HG03439 (cell line): ENCODE results near the gene NOCT.
"Not testable (repeated sequence)": the region's sequence is repeated elsewhere in the genome, so short reads cannot be mapped to it uniquely, and the experiment has no call there.

ENCODE experiments used
- ATAC-seq: cut with Tn5 transposase; IDR thresholded peaks from one replicate; pipeline ENCODE4 v1.9.1; 2021; ENCODE audit warnings: mild to moderate bottlenecking, moderate library complexity; ENCODE audit not compliant: unreplicated experiment

NOCT gene

GRCh38 chr4:139008278-139008677 lies 7.3 kb upstream of the NOCT start:
- ATAC-seq, result not testable (repeated sequence)

- ATAC-seq, result no peak
Measured at GRCh38 chr4:139009702-139010101, 5.9 kb upstream of the NOCT start.

- no peak for ATAC-seq
Measured at GRCh38 chr4:139011225-139011950, 4.2 kb upstream of the NOCT start.

- ATAC-seq, result peak; percentile 13
Measured at GRCh38 chr4:139014371-139015268, 961 bp upstream of the NOCT start.

GRCh38 chr4:139015948-139016471 lies 429 bp downstream of the NOCT start:
- peak; percentile 33 for ATAC-seq

GRCh38 chr4:139017861-139018260 lies 2.3 kb downstream of the NOCT start:
- no peak for ATAC-seq

GRCh38 chr4:139018501-139018900 lies 2.9 kb downstream of the NOCT start:
- no peak for ATAC-seq

- no peak for ATAC-seq
Measured at GRCh38 chr4:139018971-139019758, 3.6 kb downstream of the NOCT start.

GRCh38 chr4:139020384-139020783 lies 4.8 kb downstream of the NOCT start:
- ATAC-seq, result no peak

- ATAC-seq, result not testable (repeated sequence)
Measured at GRCh38 chr4:139021071-139021470, 5.5 kb downstream of the NOCT start.

- no peak for ATAC-seq
Measured at GRCh38 chr4:139022835-139023234, 7.3 kb downstream of the NOCT start.

GRCh38 chr4:139024686-139025085 lies 9.1 kb downstream of the NOCT start:
- no peak for ATAC-seq

GRCh38 chr4:139025841-139026240 lies 10.3 kb downstream of the NOCT start:
- no peak for ATAC-seq

GRCh38 chr4:139027776-139028175 lies 12.2 kb downstream of the NOCT start:
- no peak for ATAC-seq

- no peak for ATAC-seq
Measured at GRCh38 chr4:139028191-139028661, 12.6 kb downstream of the NOCT start.

GRCh38 chr4:139029866-139030363 lies 14.3 kb downstream of the NOCT start:
- not testable (repeated sequence) for ATAC-seq

- peak; percentile 57 for ATAC-seq
Measured at GRCh38 chr4:139030614-139031235, 15.1 kb downstream of the NOCT start.

GRCh38 chr4:139035650-139036049 lies 20.1 kb downstream of the NOCT start:
- ATAC-seq, result no peak

GRCh38 chr4:139036885-139037284 lies 21.3 kb downstream of the NOCT start:
- ATAC-seq, result no peak

- no peak for ATAC-seq
Measured at GRCh38 chr4:139038874-139039443, 23.4 kb downstream of the NOCT start.
